Measurements from ENCODE around the gene MINAR1. TPM values are rescaled to one million over a fixed set of nuclear protein-coding genes. Genes with fewer than 3 reads are reported as not detected.

MINAR1 gene
- total RNA-seq, 5 donors from 2014 or later (not counting 1 experiment from before 2014, with no cell fraction given), result 0.30 to 0.47 (median 0.42) TPM

GRCh38 chr15:79401301-79401700 is 30.8 kb upstream of the MINAR1 start:
- Mint-ChIP-seq H3K4me1 (no peaks in the 10 kb centered on the region), H3K36me3 (peaks cover 13% of the 10 kb centered on the region), H3K9me3 (no peaks in the 10 kb centered on the region), H3K4me3 (no peak overlapping the region), H3K27me3 (no peaks in the 10 kb centered on the region), H3K27ac (no peak overlapping the region)
- H3K4me1 ChIP-seq (ENCODE audit: control insufficient read depth in 1 of 2, extremely low read depth in 1 of 2, insufficient read depth in 2 of 2, low read length in 2 of 2), result no peaks in the 10 kb centered on the region
- ChIA-PET CTCF (no interaction called here), POLR2A (no interaction called here)
- H3K36me3 ChIP-seq (ENCODE audit: control insufficient read depth in 2 of 2, extremely low read depth in 1 of 2, insufficient read depth in 1 of 2, low read length in 1 of 2), result no peaks in the 10 kb centered on the region
- H3K4me3 ChIP-seq (ENCODE audit: control insufficient read depth in 1 of 2, extremely low read depth in 1 of 2, low read length in 1 of 2), result no peak overlapping the region
- no peak overlapping the region for H3K27ac ChIP-seq (ENCODE audit: low read length)
- H3K27me3 ChIP-seq (replicated peaks in 1 of 2; ENCODE audit: control insufficient read depth in 2 of 2, extremely low read depth in 1 of 2, insufficient read depth in 2 of 2, low read length in 1 of 2), result no peaks in the 10 kb centered on the region
- 50% methylated on average over 2 of the region's 3 CpGs for WGBS (ENCODE audit: insufficient coverage)
- ATAC-seq (replicated peaks in 1 of 4) (no peak), DNase-seq (no peak)
- no peaks in the 10 kb centered on the region for H3K9me3 ChIP-seq

- H3K9me3 Mint-ChIP-seq, result no peaks in the 10 kb centered on the region
- POLR2A ChIA-PET, result no interaction called here
- no peaks in the 10 kb centered on the region for H3K4me1 Mint-ChIP-seq
- Histone ChIP-seq H3K27ac (ENCODE audit: low read length) (no peak overlapping the region), H3K4me3 (ENCODE audit: control insufficient read depth in 1 of 2, extremely low read depth in 1 of 2, low read length in 1 of 2) (no peak overlapping the region), H3K27me3 (replicated peaks in 1 of 2; ENCODE audit: control insufficient read depth in 2 of 2, extremely low read depth in 1 of 2, insufficient read depth in 2 of 2, low read length in 1 of 2) (no peaks in the 10 kb centered on the region), H3K36me3 (ENCODE audit: control insufficient read depth in 2 of 2, extremely low read depth in 1 of 2, insufficient read depth in 1 of 2, low read length in 1 of 2) (no peaks in the 10 kb centered on the region), H3K4me1 (ENCODE audit: control insufficient read depth in 1 of 2, extremely low read depth in 1 of 2, insufficient read depth in 2 of 2, low read length in 2 of 2) (no peaks in the 10 kb centered on the region), H3K9me3 (no peaks in the 10 kb centered on the region)
- H3K27ac Mint-ChIP-seq, result no peak overlapping the region
- 73% methylated on average over 1 of the region's 2 CpGs for WGBS (ENCODE audit: insufficient coverage)
- no peak for DNase-seq
- ATAC-seq (replicated peaks in 1 of 4), result no peak
- CTCF ChIA-PET, result no interaction called here
- peaks cover 19% of the 10 kb centered on the region for H3K36me3 Mint-ChIP-seq
- no peak overlapping the region for H3K4me3 Mint-ChIP-seq
- H3K27me3 Mint-ChIP-seq, result no peaks in the 10 kb centered on the region
These were observed 30.0 kb upstream of the MINAR1 start for GRCh38 chr15:79402136-79402535.

GRCh38 chr15:79403501-79403900 is 28.6 kb upstream of the MINAR1 start:
- Mint-ChIP-seq H3K27ac (no peak overlapping the region), H3K27me3 (no peaks in the 10 kb centered on the region), H3K4me1 (no peaks in the 10 kb centered on the region), H3K9me3 (no peaks in the 10 kb centered on the region), H3K36me3 (peaks cover 12% of the 10 kb centered on the region), H3K4me3 (no peak overlapping the region)
- ChIA-PET CTCF (interaction anchor here in 1 of 2 donors (0.6 kb wide), 1 partner anchor 741 kb away, joined by 4 read pairs; no protein-coding TSS in a partner anchor), POLR2A (no interaction called here)
- H3K27me3 ChIP-seq (replicated peaks in 1 of 2; ENCODE audit: control insufficient read depth in 2 of 2, extremely low read depth in 1 of 2, insufficient read depth in 2 of 2, low read length in 1 of 2), result no peaks in the 10 kb centered on the region
- WGBS (ENCODE audit: insufficient coverage), result 93% methylated on average over 3 of the region's 4 CpGs
- DNase-seq (no peak), ATAC-seq (replicated peaks in 1 of 4) (no peak)
- no peak overlapping the region for H3K4me3 ChIP-seq (ENCODE audit: control insufficient read depth in 1 of 2, extremely low read depth in 1 of 2, low read length in 1 of 2)
- H3K9me3 ChIP-seq, result no peaks in the 10 kb centered on the region
- H3K4me1 ChIP-seq (ENCODE audit: control insufficient read depth in 1 of 2, extremely low read depth in 1 of 2, insufficient read depth in 2 of 2, low read length in 2 of 2), result no peaks in the 10 kb centered on the region
- no peak overlapping the region for H3K27ac ChIP-seq (ENCODE audit: low read length)
- H3K36me3 ChIP-seq (ENCODE audit: control insufficient read depth in 2 of 2, extremely low read depth in 1 of 2, insufficient read depth in 1 of 2, low read length in 1 of 2), result no peaks in the 10 kb centered on the region

DNA sequence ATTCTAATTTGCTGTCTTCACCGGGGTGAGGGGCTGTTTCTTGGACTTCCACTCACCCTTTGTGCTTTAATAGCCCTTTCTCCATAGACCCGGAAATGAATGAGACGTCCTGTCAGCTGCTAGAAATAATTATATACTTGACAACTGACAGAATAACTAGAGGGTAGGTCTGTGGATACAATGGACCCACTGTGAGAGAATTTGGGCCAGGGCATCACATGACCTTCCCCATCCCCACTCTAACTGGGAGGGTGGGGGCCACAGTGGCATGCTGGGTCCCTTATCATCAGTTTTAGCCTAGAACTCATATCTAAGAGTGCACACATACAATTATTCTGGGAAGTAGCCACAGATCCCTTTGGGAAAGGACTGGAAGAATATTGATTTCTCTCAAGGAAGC is 25.9 kb upstream of the MINAR1 start:
- H3K36me3 Mint-ChIP-seq, result peaks cover 13% of the 10 kb centered on the region
- CTCF ChIA-PET, result no interaction called here
- no peak for ATAC-seq (replicated peaks in 1 of 4)

DNA sequence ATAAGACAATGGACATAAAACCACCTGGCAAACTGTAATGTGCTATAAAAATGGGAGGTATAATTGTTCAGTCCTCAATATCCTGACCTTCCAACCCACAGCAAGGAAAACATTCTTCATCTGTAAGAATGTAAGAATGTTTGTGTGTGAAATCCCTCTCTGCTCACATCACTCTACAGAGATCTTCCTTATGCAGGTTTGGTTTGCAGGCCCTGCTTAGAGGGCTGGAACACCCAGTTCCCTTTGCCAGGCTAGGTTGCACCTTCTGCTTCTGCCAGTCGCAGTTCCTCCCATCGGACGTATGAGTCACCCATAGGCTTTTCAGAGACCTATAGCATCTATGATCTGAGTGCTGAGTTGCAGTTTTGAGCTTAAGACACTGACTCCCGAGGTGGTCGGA is 24.1 kb upstream of the MINAR1 start:
- no peak overlapping the region for H3K27ac Mint-ChIP-seq
- peaks cover 26% of the 10 kb centered on the region for H3K36me3 Mint-ChIP-seq
- 70% methylated on average over 5 of the region's 5 CpGs for WGBS (ENCODE audit: insufficient coverage)
- H3K9me3 ChIP-seq, result no peaks in the 10 kb centered on the region
- no peak for DNase-seq
- POLR2A ChIA-PET, result interaction anchor here in 1 of 2 donors (0.5 kb wide), 1 partner anchor 28 kb away, joined by 3 read pairs; no protein-coding TSS in a partner anchor
- H3K36me3 ChIP-seq (ENCODE audit: control insufficient read depth in 2 of 2, extremely low read depth in 1 of 2, insufficient read depth in 1 of 2, low read length in 1 of 2), result no peaks in the 10 kb centered on the region
- H3K9me3 Mint-ChIP-seq, result no peaks in the 10 kb centered on the region
- CTCF ChIA-PET, result no interaction called here
- H3K27me3 Mint-ChIP-seq, result no peaks in the 10 kb centered on the region
- H3K4me3 Mint-ChIP-seq, result no peak overlapping the region
- no peak overlapping the region for H3K4me3 ChIP-seq (ENCODE audit: control insufficient read depth in 1 of 2, extremely low read depth in 1 of 2, low read length in 1 of 2)
- H3K27me3 ChIP-seq (replicated peaks in 1 of 2; ENCODE audit: control insufficient read depth in 2 of 2, extremely low read depth in 1 of 2, insufficient read depth in 2 of 2, low read length in 1 of 2), result no peaks in the 10 kb centered on the region
- H3K27ac ChIP-seq (ENCODE audit: low read length), result no peak overlapping the region
- H3K4me1 Mint-ChIP-seq, result no peaks in the 10 kb centered on the region
- ATAC-seq (replicated peaks in 1 of 4), result no peak
- H3K4me1 ChIP-seq (ENCODE audit: control insufficient read depth in 1 of 2, extremely low read depth in 1 of 2, insufficient read depth in 2 of 2, low read length in 2 of 2), result no peaks in the 10 kb centered on the region

More for the DNA sequence above, 25.9 kb upstream of the MINAR1 start:
- Histone ChIP-seq H3K4me1 (ENCODE audit: control insufficient read depth in 1 of 2, extremely low read depth in 1 of 2, insufficient read depth in 2 of 2, low read length in 2 of 2) (no peaks in the 10 kb centered on the region), H3K36me3 (ENCODE audit: control insufficient read depth in 2 of 2, extremely low read depth in 1 of 2, insufficient read depth in 1 of 2, low read length in 1 of 2) (no peaks in the 10 kb centered on the region), H3K27ac (ENCODE audit: low read length) (no peak overlapping the region), H3K9me3 (no peaks in the 10 kb centered on the region), H3K4me3 (ENCODE audit: control insufficient read depth in 1 of 2, extremely low read depth in 1 of 2, low read length in 1 of 2) (no peak overlapping the region), H3K27me3 (replicated peaks in 1 of 2; ENCODE audit: control insufficient read depth in 2 of 2, extremely low read depth in 1 of 2, insufficient read depth in 2 of 2, low read length in 1 of 2) (no peaks in the 10 kb centered on the region)
- no CpG with 5 or more reads among the region's 3 CpGs for WGBS (ENCODE audit: insufficient coverage)
- Mint-ChIP-seq H3K27me3 (no peaks in the 10 kb centered on the region), H3K27ac (no peak overlapping the region), H3K4me3 (no peak overlapping the region), H3K9me3 (no peaks in the 10 kb centered on the region), H3K4me1 (no peaks in the 10 kb centered on the region)
- DNase-seq, result no peak
- POLR2A ChIA-PET, result no interaction called here

DNA sequence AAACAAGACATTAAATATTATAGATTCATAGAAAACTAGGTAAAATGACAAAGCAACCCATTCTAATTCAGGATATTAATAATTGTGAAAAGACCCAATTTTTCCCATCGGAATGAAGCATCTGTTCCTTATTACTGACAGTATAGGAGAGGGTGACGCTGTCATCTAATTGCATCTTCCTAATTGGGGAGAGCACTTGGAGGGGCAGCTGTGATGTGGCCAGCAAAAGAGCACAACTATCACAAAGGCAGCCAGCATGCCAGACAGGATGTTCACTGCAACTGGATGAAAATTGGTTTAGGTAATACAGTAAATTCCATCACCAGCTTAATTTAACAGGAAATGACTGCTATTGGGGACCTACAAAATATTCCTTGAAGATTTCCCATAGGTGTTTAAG is 21.9 kb upstream of the MINAR1 start:
- Mint-ChIP-seq H3K27me3 (no peaks in the 10 kb centered on the region), H3K9me3 (no peaks in the 10 kb centered on the region), H3K4me1 (no peaks in the 10 kb centered on the region), H3K27ac (no peak overlapping the region), H3K36me3 (peaks cover 26% of the 10 kb centered on the region), H3K4me3 (no peak overlapping the region)
- H3K27me3 ChIP-seq (replicated peaks in 1 of 2; ENCODE audit: control insufficient read depth in 2 of 2, extremely low read depth in 1 of 2, insufficient read depth in 2 of 2, low read length in 1 of 2), result no peaks in the 10 kb centered on the region
- WGBS (ENCODE audit: insufficient coverage), result no CpG with 5 or more reads among the region's 2 CpGs
- ATAC-seq (replicated peaks in 1 of 4), result no peak
- H3K36me3 ChIP-seq (ENCODE audit: control insufficient read depth in 2 of 2, extremely low read depth in 1 of 2, insufficient read depth in 1 of 2, low read length in 1 of 2), result no peaks in the 10 kb centered on the region
- ChIA-PET POLR2A (no interaction called here), CTCF (no interaction called here)
- no peaks in the 10 kb centered on the region for H3K9me3 ChIP-seq
- no peak overlapping the region for H3K27ac ChIP-seq (ENCODE audit: low read length)
- H3K4me3 ChIP-seq (ENCODE audit: control insufficient read depth in 1 of 2, extremely low read depth in 1 of 2, low read length in 1 of 2), result no peak overlapping the region
- no peak for DNase-seq
- no peaks in the 10 kb centered on the region for H3K4me1 ChIP-seq (ENCODE audit: control insufficient read depth in 1 of 2, extremely low read depth in 1 of 2, insufficient read depth in 2 of 2, low read length in 2 of 2)

DNA sequence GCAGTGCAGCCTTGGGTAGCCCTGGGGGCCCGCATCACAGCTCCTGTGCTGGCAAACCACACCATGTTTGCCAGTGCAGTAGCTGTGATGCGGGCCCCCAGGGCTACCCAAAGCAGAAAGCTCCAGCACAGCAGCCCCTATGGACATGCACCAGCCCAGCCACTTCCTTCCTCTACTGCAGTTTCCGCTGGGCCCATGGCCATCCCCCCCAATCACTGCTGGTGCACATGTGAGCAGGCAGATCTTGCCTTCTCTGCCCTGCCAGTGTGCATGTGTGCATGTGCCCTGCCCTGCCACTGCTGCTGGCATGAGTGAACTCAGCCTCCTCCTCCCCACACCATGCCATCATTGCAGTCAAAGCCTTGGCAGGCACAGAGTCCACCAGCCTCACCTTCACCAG is 20.1 kb upstream of the MINAR1 start:
- H3K27ac Mint-ChIP-seq, result no peak overlapping the region
- ChIA-PET CTCF (no interaction called here), POLR2A (no interaction called here)
- DNase-seq, result no peak
- no peaks in the 10 kb centered on the region for H3K4me1 Mint-ChIP-seq
- ATAC-seq (replicated peaks in 1 of 4), result no peak
- Histone ChIP-seq H3K27ac (ENCODE audit: low read length) (no peak overlapping the region), H3K4me3 (ENCODE audit: control insufficient read depth in 1 of 2, extremely low read depth in 1 of 2, low read length in 1 of 2) (no peak overlapping the region), H3K27me3 (replicated peaks in 1 of 2; ENCODE audit: control insufficient read depth in 2 of 2, extremely low read depth in 1 of 2, insufficient read depth in 2 of 2, low read length in 1 of 2) (no peaks in the 10 kb centered on the region), H3K36me3 (ENCODE audit: control insufficient read depth in 2 of 2, extremely low read depth in 1 of 2, insufficient read depth in 1 of 2, low read length in 1 of 2) (no peaks in the 10 kb centered on the region), H3K4me1 (ENCODE audit: control insufficient read depth in 1 of 2, extremely low read depth in 1 of 2, insufficient read depth in 2 of 2, low read length in 2 of 2) (no peaks in the 10 kb centered on the region), H3K9me3 (no peaks in the 10 kb centered on the region)
- H3K4me3 Mint-ChIP-seq, result no peak overlapping the region
- H3K9me3 Mint-ChIP-seq, result no peaks in the 10 kb centered on the region
- H3K36me3 Mint-ChIP-seq, result peaks cover 21% of the 10 kb centered on the region
- 89% methylated on average over 3 of the region's 3 CpGs for WGBS (ENCODE audit: insufficient coverage)
- no peaks in the 10 kb centered on the region for H3K27me3 Mint-ChIP-seq

Data from T-cell (primary cell).